ENCODE results near the gene LCNL1.
"Not testable (repeated sequence)": the region's sequence is repeated elsewhere in the genome, so short reads cannot be mapped to it uniquely, and the experiment has no call there.

Gene LCNL1

GRCh38 chr9:137028263-137029057 is 45.7 kb downstream of the LCNL1 start:
- peak; percentile 61 for DNase-seq

- DNase-seq = peak; percentile 59
Observed at GRCh38 chr9:137029058-137029936, 46.5 kb downstream of the LCNL1 start.

- DNase-seq = no peak
Observed at GRCh38 chr9:137030006-137030405, 47.2 kb downstream of the LCNL1 start.

DNA sequence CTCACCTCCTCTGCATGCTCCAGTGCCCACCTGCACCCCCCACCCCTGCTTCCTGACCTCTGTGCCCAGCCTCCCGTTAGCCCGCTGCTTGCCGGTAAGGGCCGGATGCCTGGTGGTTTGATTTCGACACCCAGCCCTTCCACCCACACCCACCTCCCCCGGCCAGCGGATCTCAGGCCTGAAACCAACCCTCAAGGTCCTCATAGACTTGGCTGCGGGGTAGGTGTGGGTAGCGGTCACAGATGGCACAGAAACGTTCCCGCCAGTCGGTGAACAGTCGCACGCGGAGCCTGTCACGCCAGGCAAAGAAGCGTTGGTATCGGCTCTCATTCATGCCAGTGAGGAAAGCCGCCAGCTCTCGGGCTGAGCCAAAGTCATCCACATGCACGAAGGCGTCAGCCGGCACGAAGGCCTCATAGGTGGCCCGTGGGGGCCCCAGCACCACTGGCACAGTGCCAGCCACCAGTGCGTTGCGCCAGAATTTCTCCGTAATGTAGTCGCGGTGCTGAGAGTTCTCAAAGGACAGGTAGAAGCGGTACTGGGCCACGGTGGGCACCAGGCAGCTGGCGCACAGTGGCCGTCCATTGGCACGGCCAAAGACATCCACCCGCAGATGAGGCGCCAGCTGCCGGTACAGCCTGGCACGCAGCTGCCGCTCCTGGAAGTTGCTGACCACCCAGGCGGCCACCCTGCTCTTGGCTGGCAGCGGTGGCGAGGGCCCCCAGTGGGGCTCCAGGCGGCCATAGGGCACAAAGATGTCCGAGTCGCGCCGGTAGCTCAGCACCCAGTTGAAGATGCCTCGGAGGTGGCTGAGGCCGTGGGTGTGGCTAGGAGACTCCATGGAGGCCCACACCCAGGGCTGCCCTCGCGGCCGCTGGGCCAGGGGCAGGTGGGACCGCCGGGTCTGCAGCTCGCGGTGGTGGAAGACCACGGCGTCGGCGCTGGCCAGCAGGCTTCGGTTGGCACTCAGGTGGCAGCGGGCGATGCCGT is 48.0 kb downstream of the LCNL1 start:
- no peak for DNase-seq

DNA sequence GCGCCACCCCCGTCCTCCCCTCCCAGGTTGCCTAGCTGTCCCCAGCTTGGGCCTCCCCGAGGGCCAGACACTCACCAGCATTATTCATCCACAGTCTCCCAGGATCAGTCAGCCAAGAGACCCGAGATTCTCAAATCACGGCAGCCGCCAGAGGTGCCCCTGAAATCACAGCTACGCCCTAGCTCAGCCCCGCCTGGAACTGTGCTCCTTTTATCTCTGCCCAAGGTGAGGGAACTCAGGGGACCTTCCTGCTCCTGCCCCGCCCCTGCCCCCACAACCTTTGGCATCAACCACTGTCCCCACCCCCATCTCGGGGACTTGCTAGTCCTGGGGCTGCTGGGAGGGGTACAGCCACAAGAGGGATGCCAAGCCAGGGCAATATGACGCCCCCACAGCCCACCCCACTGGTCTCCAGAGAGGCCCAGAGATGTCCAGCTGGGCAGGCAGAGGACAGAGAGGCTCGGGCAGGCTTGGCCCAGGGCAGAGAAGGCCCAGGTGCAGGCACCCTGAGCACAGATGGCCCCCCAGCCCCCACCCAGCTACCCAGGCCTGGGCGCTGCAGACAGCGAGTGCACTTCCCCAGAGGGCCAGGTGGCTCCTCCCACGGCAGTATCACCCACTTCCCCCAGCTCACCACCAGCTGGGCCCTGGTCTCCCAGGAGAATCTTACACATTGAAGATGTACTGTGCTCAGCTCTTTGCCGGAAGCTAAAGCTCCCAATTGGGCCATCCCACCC is 49.3 kb downstream of the LCNL1 start, which contains the start of gene FUT7:
Gene FUT7 (minus strand): TSS at position 185 of the 737 bp plus-strand sequence. CDS start 97 bp downstream, at position 88.
- no peak for DNase-seq

DNA sequence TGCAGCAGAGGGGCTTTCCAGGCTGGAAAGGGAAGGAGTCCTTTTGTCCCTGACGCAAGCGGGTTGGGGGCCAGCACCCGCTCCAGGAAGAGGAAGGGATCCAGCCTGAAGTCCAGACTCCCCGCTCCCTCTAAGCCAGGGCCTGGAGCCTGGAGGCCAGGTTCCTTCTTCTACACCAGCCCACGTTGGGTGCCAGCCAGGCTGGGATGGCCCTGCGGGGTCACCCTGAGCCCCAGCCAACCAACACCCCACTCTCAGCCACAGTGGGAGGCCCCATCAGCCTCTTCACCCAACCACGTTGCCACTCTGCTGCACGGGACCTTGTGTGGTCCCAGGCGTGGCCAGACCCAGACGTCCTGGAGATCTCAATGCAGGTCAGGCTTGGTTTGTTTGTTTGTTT is 50.1 kb downstream of the LCNL1 start:
- DNase-seq = no peak

DNA sequence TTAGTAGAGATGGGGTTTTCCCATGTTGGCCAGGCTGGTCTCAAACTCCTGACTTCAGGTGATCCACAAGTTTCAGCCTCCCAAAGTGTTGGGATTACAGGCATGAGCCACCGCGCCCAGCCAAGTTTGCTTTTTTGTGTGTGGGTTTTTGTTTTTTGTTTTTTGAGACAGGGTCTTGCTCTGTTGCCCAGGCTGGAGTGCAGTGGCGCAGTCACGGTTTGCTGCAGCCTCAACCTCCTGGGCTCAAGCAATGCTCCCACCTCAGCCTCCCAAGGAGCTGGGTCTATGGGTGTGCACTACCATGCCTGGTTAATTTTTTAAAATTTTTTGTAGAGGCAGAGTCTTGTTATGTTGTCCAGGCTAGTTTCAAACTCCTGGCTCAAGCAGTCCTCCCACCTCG is 50.7 kb downstream of the LCNL1 start:
- DNase-seq = not testable (repeated sequence)

DNA sequence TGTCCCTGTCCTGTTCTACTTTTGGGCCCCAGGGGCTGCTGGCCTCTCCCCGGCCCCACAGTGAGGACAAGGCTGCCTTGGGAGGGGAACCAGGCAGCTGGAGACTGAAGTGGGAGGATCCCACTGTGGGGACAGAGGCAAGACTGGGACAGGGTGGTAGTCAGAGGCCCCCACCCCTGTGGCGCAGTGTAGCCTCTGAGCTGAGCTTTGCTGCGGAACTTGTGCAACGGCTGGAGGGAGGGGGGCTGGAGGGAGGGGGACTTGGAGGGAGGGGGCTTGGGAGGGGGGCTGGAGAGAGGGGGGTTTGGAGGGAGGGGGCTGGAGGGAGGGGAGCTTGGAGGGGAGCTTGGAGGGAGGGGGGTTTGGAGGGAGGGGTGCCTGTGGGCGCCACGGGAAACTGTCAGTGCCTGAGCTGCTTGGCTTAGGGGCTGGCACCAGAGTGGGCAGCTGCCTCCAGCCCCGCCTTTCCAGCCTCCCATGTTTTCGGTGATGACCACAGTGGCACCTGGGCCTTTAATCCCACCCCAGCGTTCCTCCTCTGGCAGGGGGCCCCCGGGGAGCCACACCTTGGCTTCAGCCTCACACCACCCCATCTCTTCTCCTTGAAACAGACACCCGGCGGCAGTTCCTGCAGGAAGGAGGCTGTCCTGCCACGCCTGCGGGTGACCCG is 51.4 kb downstream of the LCNL1 start:
- no peak for DNase-seq

- DNase-seq = peak; percentile 81
Observed at GRCh38 chr9:137034709-137035506, 52.1 kb downstream of the LCNL1 start.

Measured in NCI-H146 (cell line).